SK-N-SH (cell line): Measurements from ENCODE around the gene LGALS12.
"Not testable (repeated sequence)": the region's sequence is repeated elsewhere in the genome, so short reads cannot be mapped to it uniquely, and the experiment has no call there.

ENCODE experiments used
- CHD2 ChIP-seq: fragments of 150-350 bp; IDR thresholded peaks from 2 replicates; pipeline ENCODE4 v1.6.1; 2018; ENCODE audit warnings: low read length; ENCODE audit not compliant: partially characterized antibody
- CTCF ChIP-seq: fragments of 200-600 bp; sonication (generic); IDR thresholded peaks from 2 replicates; pipeline ENCODE4 v1.6.1; 2017; ENCODE audit warnings: antibody characterized with exemption, mild to moderate bottlenecking, moderate library complexity
- EP300 ChIP-seq, 2 experiments: IDR thresholded peaks; 2 replicates each; pipeline versions ENCODE4 v1.4.0 to v1.6.1; 2012; ENCODE audit warnings: borderline replicate concordance in 1 of 2, low read depth in 1 of 2, low read length in 1 of 2
- GABPA ChIP-seq: IDR thresholded peaks from 2 replicates; pipeline ENCODE4 v1.4.0; 2012; ENCODE audit warnings: low read depth, mild to moderate bottlenecking
- GATA2 ChIP-seq: sonication (generic); formaldehyde crosslinking; IDR thresholded peaks from 2 replicates; pipeline ENCODE4 v1.5.0; 2020; ENCODE audit warnings: mild to moderate bottlenecking, missing genetic modification reagents
- MAX ChIP-seq: IDR thresholded peaks from 2 replicates; pipeline ENCODE4 v1.4.0; 2012; ENCODE audit warnings: low read depth
- MXI1 ChIP-seq: IDR thresholded peaks from 2 replicates; pipeline ENCODE4 v1.6.1; 2012; ENCODE audit warnings: mild to moderate bottlenecking, low read depth, low read length, improper control_type of control experiment
- NRF1 ChIP-seq: IDR thresholded peaks from 2 replicates; pipeline ENCODE4 v1.6.1; 2012; ENCODE audit warnings: low read depth, mild to moderate bottlenecking, low read length
- POLR2AphosphoS5 ChIP-seq: IDR thresholded peaks from 2 replicates; pipeline ENCODE4 v1.6.1; 2012; ENCODE audit warnings: low read depth, low read length
- REST ChIP-seq: IDR thresholded peaks from 2 replicates; pipeline ENCODE4 v1.6.1; 2012; ENCODE audit warnings: mild to moderate bottlenecking, low read depth, low read length, moderate library complexity
- SMC3 ChIP-seq: IDR thresholded peaks from 2 replicates; pipeline ENCODE4 v1.6.1; 2012; ENCODE audit warnings: low read depth, low read length, improper control_type of control experiment
- TAF1 ChIP-seq: IDR thresholded peaks from 2 replicates; pipeline ENCODE4 v1.6.1; 2012; ENCODE audit warnings: low read depth, mild to moderate bottlenecking, low read length, moderate library complexity, borderline replicate concordance
- TEAD4 ChIP-seq: IDR thresholded peaks from 2 replicates; pipeline ENCODE4 v1.4.0; 2012; ENCODE audit warnings: mild to moderate bottlenecking, borderline replicate concordance; ENCODE audit not compliant: insufficient read depth

- TF ChIP-seq SMC3; POLR2AphosphoS5; EP300 (IDR thresholded peaks at IDR 0.05; ENCODE audit: borderline replicate concordance in 1 of 2, low read depth in 1 of 2, low read length in 1 of 2); CTCF; REST; GATA2 (CRISPR knock-in tag); MXI1; TAF1; CHD2; TEAD4; MAX; NRF1; GABPA: not testable (repeated sequence)
Measured at GRCh38 chr11:63528156-63528555, 22.3 kb downstream of the LGALS12 start.
